ENCODE data around the gene PTGIR. TPM values are rescaled to one million over a fixed set of nuclear protein-coding genes. Genes with fewer than 3 reads are reported as not detected.

Gene PTGIR
- total RNA-seq, 1 donor, result 2.5 TPM

GRCh38 chr19:46646402-46646801 is 21.5 kb upstream of the PTGIR start:
- H3K36me3 ChIP-seq (ENCODE audit: insufficient read depth, low read length), result no peaks in the 10 kb centered on the region
- H4K20me1 ChIP-seq (ENCODE audit: insufficient read depth, low read length), result no peaks in the 10 kb centered on the region

GRCh38 chr19:46644720-46645119 is 19.8 kb upstream of the PTGIR start:
- Histone ChIP-seq H3K27me3 (ENCODE audit: insufficient read depth, low read length) (no peaks in the 10 kb centered on the region), H3K9me3 (ENCODE audit: low read depth, low read length) (no peaks in the 10 kb centered on the region), H3K4me1 (ENCODE audit: insufficient read depth, low read length) (peaks cover 2% of the 10 kb centered on the region), H3K4me3 (ENCODE audit: insufficient read depth, low read length) (no peak overlapping the region), H3K27ac (ENCODE audit: low read depth, low read length) (no peak overlapping the region), H3K36me3 (ENCODE audit: insufficient read depth, low read length) (no peaks in the 10 kb centered on the region), H3K4me2 (ENCODE audit: insufficient read depth, low read length) (no peak overlapping the region), H2AFZ (ENCODE audit: low read length) (no peak overlapping the region), H3K79me2 (ENCODE audit: insufficient read depth, low read length) (no peaks in the 10 kb centered on the region), H4K20me1 (ENCODE audit: insufficient read depth, low read length) (no peaks in the 10 kb centered on the region)
- DNase-seq (ENCODE audit: insufficient read length, low spot score, missing footprints), result peak; percentile 80
- TF ChIP-seq CTCF (IDR thresholded peaks at IDR 0.05; ENCODE audit: extremely low read depth, low read depth, low read length), result no peak

More at GRCh38 chr19:46646402-46646801, 21.5 kb upstream of the PTGIR start:
- Histone ChIP-seq H3K27ac (ENCODE audit: low read depth, low read length) (no peak overlapping the region), H3K79me2 (ENCODE audit: insufficient read depth, low read length) (no peaks in the 10 kb centered on the region), H2AFZ (ENCODE audit: low read length) (no peak overlapping the region), H3K27me3 (ENCODE audit: insufficient read depth, low read length) (no peaks in the 10 kb centered on the region), H3K4me3 (ENCODE audit: insufficient read depth, low read length) (no peak overlapping the region), H3K4me2 (ENCODE audit: insufficient read depth, low read length) (no peak overlapping the region), H3K9me3 (ENCODE audit: low read depth, low read length) (no peaks in the 10 kb centered on the region), H3K4me1 (ENCODE audit: insufficient read depth, low read length) (no peaks in the 10 kb centered on the region)
- DNase-seq (ENCODE audit: insufficient read length, low spot score, missing footprints), result no peak
- TF ChIP-seq CTCF (IDR thresholded peaks at IDR 0.05; ENCODE audit: extremely low read depth, low read depth, low read length), result no peak

GRCh38 chr19:46640656-46641055 is 15.8 kb upstream of the PTGIR start:
- H3K4me2 ChIP-seq (ENCODE audit: insufficient read depth, low read length), result no peak overlapping the region
- no peak overlapping the region for H3K27ac ChIP-seq (ENCODE audit: low read depth, low read length)
- H3K4me1 ChIP-seq (ENCODE audit: insufficient read depth, low read length), result peaks cover 7% of the 10 kb centered on the region
- H3K9me3 ChIP-seq (ENCODE audit: low read depth, low read length), result no peaks in the 10 kb centered on the region
- no peaks in the 10 kb centered on the region for H3K27me3 ChIP-seq (ENCODE audit: insufficient read depth, low read length)
- no peak for TF ChIP-seq CTCF (IDR thresholded peaks at IDR 0.05; ENCODE audit: extremely low read depth, low read depth, low read length)
- no peak overlapping the region for H2AFZ ChIP-seq (ENCODE audit: low read length)
- no peaks in the 10 kb centered on the region for H4K20me1 ChIP-seq (ENCODE audit: insufficient read depth, low read length)
- H3K4me3 ChIP-seq (ENCODE audit: insufficient read depth, low read length), result no peak overlapping the region
- no peaks in the 10 kb centered on the region for H3K36me3 ChIP-seq (ENCODE audit: insufficient read depth, low read length)
- DNase-seq (ENCODE audit: insufficient read length, low spot score, missing footprints), result peak; percentile 83
- H3K79me2 ChIP-seq (ENCODE audit: insufficient read depth, low read length), result no peaks in the 10 kb centered on the region

GRCh38 chr19:46639358-46640182 is 14.7 kb upstream of the PTGIR start:
- H3K4me2 ChIP-seq (ENCODE audit: insufficient read depth, low read length), result peak overlapping the region; percentile 66
- no peaks in the 10 kb centered on the region for H3K9me3 ChIP-seq (ENCODE audit: low read depth, low read length)
- peak; percentile 92 for DNase-seq (ENCODE audit: insufficient read length, low spot score, missing footprints)
- peaks cover 9% of the 10 kb centered on the region for H3K4me1 ChIP-seq (ENCODE audit: insufficient read depth, low read length)
- TF ChIP-seq CTCF (IDR thresholded peaks at IDR 0.05; ENCODE audit: extremely low read depth, low read depth, low read length), result no peak
- H3K27me3 ChIP-seq (ENCODE audit: insufficient read depth, low read length), result peaks cover 7% of the 10 kb centered on the region
- no peaks in the 10 kb centered on the region for H3K36me3 ChIP-seq (ENCODE audit: insufficient read depth, low read length)
- peak overlapping the region; percentile 79 for H2AFZ ChIP-seq (ENCODE audit: low read length)
- no peaks in the 10 kb centered on the region for H3K79me2 ChIP-seq (ENCODE audit: insufficient read depth, low read length)
- no peak overlapping the region for H3K27ac ChIP-seq (ENCODE audit: low read depth, low read length)
- peak overlapping the region; percentile 68 for H3K4me3 ChIP-seq (ENCODE audit: insufficient read depth, low read length)
- no peaks in the 10 kb centered on the region for H4K20me1 ChIP-seq (ENCODE audit: insufficient read depth, low read length)

Data from osteoblast (primary cell).